ENCODE data around the gene MMP24.

MMP24 gene

DNA sequence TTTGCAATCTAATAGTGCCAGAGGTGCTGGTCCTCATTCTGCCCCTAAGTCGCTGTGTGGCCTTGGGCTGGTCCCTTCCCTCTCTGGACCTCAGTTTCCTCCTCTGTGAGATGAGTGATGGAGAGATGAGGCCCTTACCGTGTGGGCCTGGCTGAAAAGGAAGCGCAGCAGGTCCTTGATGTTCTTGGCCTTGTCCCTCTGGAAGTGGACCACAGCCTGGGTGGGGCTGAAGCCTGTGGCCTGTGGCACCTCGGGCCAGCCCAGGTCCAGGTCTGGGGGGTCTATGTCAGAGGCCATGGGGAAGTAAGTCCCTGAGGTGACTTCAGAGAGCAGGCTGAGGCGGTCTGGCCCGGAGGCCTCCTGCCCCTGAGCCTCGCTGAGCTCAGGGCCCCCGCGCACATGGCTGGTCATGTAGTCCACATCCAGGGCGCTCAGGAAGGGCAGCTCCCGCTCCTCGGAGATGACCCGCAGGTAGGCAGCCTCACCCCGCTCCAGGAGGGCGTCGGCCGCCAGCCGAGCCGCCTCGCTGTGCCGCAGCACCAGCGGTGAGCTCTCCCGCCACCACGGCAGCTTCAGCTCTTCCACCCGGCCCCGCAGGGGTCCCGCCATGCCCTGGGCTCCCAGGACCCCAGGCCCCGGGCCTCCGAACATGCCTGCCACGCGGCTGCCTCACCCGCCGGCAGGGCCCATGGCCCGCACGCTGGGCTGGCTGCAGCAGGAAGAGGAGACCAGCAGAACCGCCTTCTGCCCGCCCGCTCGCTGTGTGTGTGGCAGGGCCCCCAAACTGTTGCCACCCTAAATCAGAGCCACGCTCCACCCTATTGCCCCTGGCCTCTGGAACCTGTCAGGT lies 65.4 kb downstream of the MMP24 start, which contains the start of gene FAM83C:
Gene FAM83C (minus strand): TSS at position 772 of the 850 bp plus-strand sequence. CDS start 121 bp downstream, at position 651.
- DNase-seq (ENCODE audit: low read depth in 2 of 2, low spot score in 1 of 2) = no peak

DNA sequence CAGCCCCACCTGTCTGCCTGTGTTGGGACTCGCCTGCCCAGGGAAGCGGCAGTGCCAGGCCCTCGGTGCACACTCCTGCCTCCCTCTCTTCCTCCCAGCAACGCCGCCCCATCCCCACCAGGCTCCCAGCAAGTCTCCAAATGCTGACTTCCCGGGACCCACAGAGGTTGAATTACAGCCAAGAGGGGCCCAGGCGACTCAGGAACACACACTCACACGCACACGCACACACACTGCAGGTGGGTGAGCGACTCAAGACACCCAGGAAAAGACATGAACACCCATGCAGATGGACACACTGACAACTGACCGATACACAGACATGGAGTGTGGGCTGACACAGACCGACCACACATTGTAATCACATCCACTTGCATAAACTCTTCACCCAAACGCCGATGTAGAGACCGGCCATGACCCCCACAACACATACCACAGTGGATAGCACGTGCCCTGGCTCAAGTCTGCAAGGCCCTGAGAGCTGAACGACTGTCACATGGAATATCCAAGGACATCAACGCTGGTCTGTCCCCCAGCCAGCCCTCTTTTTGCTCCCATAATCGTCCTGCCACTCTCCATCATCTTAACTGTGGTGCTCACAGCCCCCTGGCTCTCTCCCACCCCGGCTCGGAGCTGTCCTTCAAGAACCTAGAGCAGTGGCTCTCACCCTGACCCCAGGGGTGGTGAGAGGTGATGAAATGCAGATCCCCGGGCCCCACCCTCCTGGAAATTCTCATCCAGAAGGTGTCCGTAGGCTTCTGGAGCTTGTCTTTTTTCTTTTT lies 66.2 kb downstream of the MMP24 start:
- DNase-seq (ENCODE audit: low read depth in 2 of 2, low spot score in 1 of 2) = no peak

DNA sequence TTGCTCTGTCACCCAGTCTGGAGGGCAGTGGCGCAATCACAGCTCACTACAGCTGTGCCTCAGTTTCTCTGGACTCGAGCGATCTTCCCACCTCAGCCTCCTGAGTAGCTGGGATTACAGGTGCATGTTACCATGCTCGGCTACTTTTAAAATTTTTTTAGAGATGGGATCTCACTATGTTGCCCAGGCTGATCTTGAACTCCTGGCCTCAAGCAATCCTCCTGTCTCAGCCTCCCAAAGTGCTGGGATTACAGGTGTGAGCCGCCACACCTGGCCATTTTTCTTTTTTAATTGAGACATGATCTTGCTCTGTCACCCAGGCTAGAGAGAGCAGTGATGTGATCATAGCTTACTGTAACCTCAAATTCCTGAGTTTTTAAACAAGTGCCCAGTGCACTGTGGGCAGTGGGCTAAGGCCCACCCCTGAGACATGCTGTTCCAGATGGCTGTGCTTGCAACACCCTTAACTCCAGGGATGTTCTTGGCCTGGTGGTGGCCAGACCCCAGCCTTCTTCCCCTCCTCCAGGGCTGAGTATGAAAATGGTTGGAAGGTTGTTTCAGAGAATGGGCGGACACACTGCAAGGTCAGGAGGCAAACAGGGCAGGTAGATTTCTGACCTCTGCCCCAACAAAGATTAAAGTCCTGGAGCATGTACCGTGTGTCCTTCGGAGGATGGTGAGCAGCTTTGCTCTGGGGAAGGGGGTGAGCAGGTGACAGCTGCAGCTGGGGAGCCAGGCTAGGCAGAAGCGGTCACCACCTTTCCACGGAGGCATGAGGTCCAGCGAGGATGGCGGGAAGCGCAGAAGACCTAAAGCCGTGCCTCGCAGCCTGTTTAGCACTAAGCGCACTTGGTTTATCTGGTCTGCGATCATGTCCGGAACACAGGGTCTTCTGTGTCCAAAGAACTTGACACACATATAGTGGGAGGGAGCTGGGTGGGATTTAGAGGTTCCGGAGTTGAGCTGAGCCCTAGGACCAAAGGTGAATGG lies 67.1 kb downstream of the MMP24 start:
- no peak for DNase-seq (ENCODE audit: low read depth in 2 of 2, low spot score in 1 of 2)

DNA sequence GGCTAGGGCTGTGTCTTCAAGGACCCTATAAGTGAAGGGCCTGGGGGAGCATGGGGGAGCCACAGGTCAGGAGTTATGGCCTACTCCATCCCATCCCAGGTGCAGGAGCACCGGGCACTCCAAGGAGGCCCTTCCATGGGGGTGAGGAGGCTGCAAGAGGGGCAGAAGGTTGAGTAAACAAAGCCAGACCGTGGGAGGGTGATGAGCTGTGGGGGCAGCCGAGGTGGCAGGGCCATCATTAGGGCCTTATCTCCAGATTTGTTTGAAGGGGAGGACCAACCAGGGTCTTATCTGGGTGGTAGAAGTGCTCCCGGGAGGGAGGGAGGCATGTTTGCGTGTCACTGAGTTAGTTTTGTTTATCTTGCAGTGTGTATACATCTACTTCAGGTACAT lies 67.8 kb downstream of the MMP24 start:
- no peak for DNase-seq (ENCODE audit: low read depth in 2 of 2, low spot score in 1 of 2)

DNA sequence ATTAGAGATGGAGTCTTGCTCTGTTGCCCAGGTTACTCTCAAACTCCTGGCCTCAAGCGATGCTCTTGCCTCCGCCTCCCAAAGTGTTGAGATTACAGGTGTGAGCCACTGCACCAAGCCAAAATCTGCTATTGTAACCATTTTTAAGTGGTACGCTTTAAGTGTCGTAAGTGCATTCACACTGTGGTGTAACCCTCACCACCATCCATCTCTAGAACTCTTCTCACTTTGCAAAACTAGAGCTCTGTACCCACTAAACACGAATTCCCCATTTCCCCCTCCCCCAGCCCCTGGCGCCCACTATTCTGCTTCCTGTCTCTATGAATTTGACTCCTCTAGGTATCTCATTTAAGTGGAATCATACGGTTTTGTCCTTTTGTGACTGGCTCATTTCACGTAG lies 68.6 kb downstream of the MMP24 start:
- DNase-seq (ENCODE audit: low read depth in 2 of 2, low spot score in 1 of 2) = no peak

DNA sequence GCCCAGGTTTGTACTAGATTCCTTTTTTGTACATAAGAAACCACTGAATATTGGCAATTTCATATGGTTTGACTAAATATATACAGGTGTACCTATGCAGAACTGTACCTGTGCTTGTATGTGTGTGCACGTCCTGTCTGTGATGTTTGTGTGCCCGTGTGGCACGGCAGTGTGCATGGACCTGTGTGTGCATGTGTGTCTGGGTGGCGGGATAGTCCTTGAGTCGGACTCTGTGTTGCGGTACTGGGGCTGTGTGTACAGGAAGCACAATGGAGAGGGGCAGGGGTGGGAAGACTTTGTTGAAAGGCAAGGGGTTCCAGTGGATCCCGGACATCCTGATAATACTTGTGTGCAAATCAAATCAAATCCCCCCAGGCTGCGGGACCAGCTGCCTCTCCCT lies 69.2 kb downstream of the MMP24 start:
- no peak for DNase-seq (ENCODE audit: low read depth in 2 of 2, low spot score in 1 of 2)

DNA sequence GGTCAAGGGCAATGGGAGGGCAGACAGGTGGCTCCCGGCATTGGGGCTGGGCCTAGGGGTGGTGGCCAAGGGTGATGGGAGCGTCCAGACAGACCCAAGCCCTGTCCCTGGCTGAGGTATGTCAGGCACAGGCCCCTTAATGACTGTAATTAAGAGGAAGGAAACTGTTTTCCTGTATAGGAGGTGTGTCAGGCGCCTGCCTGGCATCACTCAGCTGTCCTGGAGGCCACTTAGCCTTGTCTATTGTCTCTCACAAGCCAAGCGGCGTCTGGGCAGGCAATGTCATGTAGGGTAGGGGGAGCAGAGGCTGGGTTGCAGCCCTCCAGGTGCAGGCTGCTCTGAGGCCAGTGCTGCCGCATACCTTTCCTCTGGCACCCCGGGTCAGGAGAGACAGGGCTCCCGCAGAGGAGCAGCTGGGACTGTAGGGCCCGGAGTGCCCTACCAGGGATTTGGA lies 69.6 kb downstream of the MMP24 start:
- no peak for DNase-seq (ENCODE audit: low read depth in 2 of 2, low spot score in 1 of 2)

DNA sequence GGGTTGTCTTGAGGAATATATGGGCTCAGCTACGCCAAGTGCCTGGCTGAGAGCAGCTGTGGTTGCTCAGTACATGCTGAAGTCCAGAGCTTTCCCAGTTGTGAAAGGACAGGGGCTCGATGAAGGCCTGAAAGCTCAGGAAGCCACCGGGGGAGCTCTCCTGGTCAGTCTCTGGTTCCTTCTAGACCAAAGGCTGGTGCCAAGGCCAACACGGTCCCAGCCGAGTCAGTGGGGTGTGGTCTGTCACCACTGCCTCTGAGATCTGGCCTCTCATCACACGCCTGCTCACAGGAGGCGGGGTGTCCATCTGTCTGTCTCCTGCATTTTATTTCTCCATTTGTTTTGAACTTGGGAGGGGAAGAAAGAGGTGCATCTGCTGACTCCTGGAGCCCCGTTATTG lies 70.7 kb downstream of the MMP24 start:
- no peak for DNase-seq (ENCODE audit: low read depth in 2 of 2, low spot score in 1 of 2)

DNA sequence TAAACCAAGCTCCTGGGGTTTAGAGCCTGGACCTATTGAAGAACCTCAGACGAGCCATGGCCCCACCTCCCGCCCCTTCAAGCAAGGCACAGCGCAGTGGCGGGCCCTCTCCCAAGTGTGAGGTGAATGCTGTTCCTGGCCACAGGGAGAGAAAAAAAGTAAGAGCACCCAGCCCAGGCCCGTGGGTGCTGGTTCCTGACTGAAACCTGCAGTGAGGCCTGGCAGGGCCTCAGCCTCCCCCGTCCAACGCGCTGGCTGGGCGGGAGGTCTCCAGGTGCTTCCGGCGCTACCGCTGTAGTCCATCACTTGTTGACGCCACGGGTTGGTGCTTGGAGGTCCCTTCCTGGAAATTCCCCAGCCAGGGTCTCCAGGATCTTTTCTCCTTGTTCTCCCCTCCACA lies 71.2 kb downstream of the MMP24 start:
- DNase-seq (ENCODE audit: low read depth in 2 of 2, low spot score in 1 of 2) = no peak

DNA sequence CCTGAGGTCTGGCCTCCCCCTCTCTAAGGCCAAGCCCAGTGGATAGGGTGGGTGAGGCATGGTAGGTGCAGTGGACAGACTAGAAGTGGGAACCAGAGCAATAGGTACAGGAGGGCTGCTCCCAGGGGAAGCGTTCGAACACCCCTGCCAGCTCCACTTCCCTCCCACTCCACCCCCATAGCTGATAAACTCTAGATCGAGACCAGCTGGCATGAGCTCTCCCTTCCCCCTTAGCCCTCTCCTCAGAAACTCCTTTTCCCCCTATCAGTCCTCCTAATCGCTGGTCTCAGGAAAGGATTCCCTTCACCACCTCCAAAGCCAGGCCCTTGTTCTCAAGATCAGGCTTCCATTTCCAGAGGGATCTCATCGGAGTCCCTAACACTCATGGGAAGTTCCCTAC lies 71.8 kb downstream of the MMP24 start:
- no peak for DNase-seq (ENCODE audit: low read depth in 2 of 2, low spot score in 1 of 2)

DNA sequence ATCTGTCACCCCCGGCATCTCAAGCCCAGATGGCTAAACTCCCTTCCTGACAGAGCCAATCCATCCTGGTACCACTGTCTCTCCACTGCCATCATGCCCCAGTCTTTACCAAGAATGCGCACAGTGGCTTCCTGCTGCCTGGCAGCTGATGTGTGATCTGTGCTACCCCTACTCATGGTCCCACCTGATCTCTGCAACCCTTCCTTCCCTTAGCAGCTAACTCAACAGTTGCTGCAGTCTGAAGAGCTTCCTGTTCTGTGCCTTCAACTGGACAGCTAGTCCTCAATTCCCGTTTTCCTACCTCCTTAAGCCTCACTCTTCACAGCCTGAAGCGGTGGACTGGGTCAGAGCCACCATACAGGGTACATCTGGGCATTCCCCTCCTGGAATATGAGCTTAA lies 73.3 kb downstream of the MMP24 start:
- no peak for DNase-seq (ENCODE audit: low read depth in 2 of 2, low spot score in 1 of 2)

DNA sequence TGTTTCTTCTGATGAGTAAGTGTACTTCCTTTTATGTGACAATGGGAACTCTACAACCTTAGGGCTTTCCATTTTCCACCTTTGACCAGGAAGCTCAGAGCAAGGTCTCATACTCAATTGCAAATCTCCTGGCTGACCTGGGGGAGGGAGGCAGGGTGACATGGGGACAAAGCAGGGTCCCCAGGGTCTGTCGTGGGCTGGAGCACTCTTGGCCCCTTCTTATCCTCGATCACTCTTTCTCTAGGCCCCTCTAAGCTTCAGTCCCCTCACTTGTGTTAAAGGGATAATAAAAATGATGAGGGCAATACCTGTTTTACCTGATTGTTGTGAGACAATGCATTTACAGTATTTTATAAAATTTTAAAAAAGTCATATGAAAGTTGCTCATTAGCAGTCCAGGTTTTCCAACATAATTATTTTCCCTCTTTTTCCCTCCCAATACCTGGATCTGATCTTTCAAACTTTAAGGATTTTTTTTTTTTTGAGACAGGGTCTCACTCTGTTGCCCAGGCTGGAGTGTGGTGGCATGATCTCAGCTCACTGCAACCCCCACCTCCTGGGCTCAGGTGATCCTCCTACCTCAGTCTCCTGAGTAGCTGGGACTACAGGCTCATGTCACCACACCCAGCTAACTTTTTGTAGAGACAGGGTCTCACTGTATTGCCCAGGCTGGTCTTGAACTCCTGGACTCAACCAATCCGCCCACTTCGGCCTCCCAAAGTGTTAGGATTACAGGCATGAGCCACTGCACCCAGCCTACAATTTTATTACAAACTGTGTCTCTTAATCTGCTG lies 74.2 kb downstream of the MMP24 start:
- DNase-seq (ENCODE audit: low read depth in 2 of 2, low spot score in 1 of 2) = no peak

DNA sequence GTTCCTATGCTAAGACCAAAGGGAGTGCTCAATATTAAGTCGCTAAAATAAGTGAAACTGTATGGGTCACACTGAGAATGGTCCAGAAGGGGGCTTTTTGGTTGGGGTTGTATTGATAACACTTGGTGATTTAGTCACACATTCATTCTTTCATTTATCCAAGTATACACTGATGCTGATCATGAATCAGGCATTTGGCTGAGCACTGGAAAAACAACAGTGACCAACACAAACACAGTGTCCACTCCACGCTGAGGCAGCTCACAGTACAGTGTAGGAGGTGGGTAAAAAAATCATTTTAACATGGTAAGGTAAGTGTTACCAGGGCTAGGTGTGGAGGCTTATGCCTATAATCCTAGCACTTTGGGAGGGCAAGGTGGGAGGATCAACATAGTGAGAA lies 74.9 kb downstream of the MMP24 start:
- no peak for DNase-seq (ENCODE audit: low read depth in 2 of 2, low spot score in 1 of 2)

DNA sequence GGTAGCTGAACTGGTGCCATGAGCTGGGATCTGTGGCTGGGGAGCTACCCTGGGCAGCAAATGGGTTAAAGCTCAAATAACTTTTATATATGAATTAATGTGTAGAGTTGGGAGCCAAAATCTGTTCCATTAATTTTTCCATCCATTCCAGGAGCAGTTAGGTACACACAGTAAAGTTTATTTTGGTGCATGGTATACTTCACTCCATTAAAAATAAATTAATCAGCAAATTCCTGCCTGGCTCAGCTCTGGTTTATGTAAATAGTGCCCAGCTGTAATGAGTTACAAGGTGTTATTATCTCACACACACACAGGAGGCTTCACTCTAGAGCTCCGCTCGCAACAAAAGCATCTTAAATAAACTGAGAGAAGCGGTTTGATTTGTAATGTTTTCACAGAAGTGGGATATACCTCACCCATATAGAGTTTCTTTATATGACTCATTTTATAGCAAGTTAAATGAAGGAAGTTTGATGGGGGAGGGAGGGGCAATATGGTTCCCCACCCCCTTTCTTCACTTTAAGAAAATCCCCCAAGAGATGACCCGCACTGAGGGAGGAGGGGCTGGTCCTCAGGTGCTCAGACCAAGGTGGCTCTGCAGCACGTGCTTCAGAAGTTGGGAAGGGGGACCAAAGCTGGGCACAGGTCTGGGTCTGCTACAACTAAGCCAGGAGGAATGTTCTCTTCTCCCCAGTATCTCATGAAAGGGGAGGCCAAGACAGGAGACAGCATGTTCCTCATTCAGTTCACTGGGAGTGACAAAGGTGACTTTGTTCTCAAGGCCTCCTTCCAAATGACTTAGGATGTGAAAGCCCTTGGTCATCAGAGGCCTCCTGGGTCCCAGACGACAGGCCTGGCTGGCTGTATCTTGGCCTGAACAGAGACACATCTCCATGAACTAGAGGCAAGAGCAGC lies 76.2 kb downstream of the MMP24 start:
- DNase-seq (ENCODE audit: low read depth in 2 of 2, low spot score in 1 of 2) = no peak

DNA sequence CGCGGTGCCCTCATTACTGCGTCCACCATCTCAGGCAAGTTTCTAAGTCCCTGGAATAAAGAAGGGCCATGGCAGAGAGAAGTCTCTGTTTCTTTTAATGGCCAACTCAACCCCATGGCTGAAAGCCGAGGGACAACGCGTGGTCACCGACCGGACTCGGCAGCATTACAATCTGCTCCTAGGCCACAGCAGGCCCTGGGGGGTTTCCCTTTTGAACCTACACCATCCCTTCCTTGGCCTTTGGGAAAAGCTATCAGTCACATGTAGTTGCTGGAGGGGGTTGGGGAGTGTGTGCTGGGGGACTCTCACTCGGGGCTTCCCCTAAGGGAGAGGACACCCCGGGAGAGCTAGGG lies 76.9 kb downstream of the MMP24 start:
- no peak for DNase-seq (ENCODE audit: low read depth in 2 of 2, low spot score in 1 of 2)

DNA sequence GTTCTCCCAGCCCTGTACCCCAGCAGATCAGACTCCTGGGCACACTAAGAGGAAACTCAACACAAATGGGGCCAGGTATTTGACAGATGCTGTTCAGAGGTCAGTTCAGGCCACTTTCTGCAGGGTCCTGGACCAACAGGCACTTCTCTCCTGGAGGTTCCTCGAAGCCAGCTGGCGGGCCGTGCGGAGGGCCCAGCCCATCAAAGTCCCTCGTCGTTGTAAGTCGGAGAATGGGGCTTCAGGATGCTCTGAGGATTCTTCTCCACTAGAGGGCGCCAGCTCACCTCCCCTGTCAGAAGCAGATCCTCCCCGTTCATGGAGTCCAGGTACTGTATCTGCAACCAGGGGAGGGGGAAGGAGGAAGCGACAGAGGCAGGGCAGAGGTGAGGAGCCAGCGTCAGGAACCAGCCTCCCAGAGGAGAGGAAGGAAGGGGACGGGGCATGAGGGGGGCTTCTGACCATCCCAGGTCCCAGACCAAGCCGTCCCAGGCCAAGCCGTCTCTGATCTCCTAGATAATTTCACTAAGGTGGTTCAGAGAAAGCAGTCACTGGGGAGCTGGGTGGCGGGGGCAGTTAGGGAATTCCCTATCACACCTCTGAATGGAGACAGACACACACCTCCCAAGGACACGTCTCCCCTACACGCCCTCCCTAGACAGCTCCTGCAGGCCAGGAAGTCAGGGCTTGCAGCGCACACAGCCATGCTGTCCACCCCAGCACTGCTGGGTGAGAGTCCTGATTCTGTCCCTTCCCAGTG lies 77.4 kb downstream of the MMP24 start:
- peak; percentile 64 to 67 for DNase-seq (ENCODE audit: low read depth in 2 of 2, low spot score in 1 of 2)

DNA sequence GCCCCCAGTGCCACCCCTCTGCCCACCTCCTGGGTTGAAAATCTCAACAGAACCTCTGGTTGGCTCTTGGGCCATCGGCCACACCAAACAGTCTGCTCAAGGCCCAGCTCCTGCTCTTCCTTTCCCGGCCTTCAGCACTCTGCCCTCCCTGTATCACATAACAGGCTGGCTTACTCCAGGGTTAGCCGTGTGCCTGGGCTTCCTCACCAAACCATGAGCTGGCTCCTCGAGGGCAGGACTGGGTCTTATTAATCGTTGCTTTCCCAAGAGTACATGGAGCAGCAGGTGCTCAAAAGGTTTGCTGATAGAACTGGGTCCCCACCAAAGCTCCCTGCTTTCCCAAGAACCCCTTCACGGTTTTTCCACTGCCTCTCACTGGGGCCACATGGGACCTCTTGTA lies 78.5 kb downstream of the MMP24 start:
- no peak for DNase-seq (ENCODE audit: low read depth in 2 of 2, low spot score in 1 of 2)

DNA sequence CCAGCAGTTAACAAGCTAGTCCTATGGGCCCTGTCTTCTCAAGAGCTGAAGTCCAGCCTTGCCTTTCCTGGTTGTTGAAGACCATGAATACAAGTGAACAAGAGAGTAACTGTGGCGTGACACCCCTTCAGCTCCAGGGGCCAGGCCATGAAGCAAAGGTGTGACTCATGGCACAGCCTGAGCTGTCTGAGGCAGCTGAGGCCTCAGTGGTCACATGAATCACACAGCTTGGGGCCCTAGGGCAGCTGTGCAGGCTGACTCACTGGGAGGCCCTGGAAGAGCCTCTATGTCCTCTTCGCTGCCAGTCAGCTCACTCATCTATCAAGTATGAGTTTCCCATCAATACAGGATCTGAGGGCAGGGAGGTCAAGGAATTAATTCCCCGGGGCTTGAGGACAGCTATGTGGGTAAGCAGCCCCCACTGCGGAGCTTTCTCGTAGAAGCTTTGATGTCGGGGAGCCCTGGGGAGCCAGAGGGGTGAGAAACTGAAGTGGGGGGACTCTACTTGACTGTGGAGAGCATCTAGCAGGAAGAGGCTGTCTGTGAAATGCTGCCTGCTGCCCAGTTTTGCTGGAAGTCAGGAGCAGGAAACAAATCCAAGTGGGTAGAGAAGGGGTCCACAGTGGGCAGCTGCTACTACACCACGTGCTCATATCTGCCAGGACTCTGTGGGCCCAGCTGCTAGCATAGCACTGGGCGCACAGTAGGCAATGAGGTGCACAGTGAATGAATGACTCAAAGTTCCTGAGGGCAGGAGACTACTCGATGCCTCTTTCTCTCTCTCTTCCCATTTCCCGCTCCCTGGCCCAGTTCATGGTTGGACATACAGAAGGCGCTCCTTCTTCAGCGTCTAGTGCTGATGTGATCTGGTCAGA lies 79.4 kb downstream of the MMP24 start:
- DNase-seq (ENCODE audit: low read depth in 2 of 2, low spot score in 1 of 2) = peak in 1 of 2 donors; percentile 34
